ENCODE data around the gene ARNT2.

Gene ARNT2

GRCh38 chr15:80554560-80554959 lies 150.4 kb downstream of the ARNT2 start:
- no peak overlapping the region for H3K4me3 ChIP-seq (ENCODE audit: low read depth, low read length)
- TF ChIP-seq, protein P1, sequence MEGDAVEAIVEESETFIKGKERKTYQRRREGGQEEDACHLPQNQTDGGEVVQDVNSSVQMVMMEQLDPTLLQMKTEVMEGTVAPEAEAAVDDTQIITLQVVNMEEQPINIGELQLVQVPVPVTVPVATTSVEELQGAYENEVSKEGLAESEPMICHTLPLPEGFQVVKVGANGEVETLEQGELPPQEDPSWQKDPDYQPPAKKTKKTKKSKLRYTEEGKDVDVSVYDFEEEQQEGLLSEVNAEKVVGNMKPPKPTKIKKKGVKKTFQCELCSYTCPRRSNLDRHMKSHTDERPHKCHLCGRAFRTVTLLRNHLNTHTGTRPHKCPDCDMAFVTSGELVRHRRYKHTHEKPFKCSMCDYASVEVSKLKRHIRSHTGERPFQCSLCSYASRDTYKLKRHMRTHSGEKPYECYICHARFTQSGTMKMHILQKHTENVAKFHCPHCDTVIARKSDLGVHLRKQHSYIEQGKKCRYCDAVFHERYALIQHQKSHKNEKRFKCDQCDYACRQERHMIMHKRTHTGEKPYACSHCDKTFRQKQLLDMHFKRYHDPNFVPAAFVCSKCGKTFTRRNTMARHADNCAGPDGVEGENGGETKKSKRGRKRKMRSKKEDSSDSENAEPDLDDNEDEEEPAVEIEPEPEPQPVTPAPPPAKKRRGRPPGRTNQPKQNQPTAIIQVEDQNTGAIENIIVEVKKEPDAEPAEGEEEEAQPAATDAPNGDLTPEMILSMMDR (IDR thresholded peaks at IDR 0.05; ENCODE audit: low read depth, low read length) = no peak

- TF ChIP-seq, protein P1 (IDR thresholded peaks at IDR 0.05; ENCODE audit: low read depth, low read length) = no peak
Measured at GRCh38 chr15:80556694-80557367, 152.6 kb downstream of the ARNT2 start.

DNA sequence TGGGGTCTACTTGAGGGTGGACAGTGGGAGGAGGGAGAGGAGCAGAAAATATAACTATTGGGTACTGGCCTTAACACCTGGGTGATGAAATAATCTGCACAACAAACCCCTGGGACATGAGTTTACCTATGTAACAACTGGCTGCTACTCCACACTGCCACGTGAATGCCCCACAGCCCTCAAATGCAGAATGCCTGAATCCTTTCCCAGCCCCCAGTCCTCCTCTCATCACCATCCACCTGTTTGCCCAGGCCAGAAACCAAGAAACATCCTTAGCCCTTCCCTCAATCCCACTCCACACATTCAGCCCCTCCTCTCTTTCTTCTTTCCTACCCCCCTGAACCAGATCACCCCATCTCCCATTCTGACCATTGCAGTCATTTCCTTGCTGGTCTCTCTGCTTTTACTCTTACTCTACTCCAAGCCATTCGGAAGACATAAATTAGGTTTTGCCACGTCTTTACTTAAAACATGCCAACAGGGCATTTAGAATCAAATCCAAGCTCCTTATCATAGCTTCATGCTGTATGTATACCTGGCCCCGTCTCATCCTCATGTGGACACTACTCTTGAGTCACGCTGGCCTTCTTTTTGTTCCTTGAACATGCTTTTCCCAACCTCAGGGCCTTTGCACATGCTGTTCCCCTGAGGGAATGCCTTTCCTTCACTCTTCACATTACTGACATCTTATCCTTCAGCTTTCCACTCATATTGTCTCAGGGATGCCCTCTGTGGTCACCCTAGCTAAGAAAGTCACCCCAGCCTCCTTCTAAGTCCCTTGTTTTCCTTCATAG lies 153.5 kb downstream of the ARNT2 start:
- TF ChIP-seq, protein P1 (IDR thresholded peaks at IDR 0.05; ENCODE audit: low read depth, low read length) = no peak
- no peak overlapping the region for H3K4me3 ChIP-seq (ENCODE audit: low read depth, low read length)

More at GRCh38 chr15:80556694-80557367, 152.6 kb downstream of the ARNT2 start:
- H3K4me3 ChIP-seq (ENCODE audit: low read depth, low read length) = no peak overlapping the region

GRCh38 chr15:80558631-80559319 lies 154.6 kb downstream of the ARNT2 start:
- TF ChIP-seq, protein P1 (IDR thresholded peaks at IDR 0.05; ENCODE audit: low read depth, low read length) = no peak
- H3K4me3 ChIP-seq (ENCODE audit: low read depth, low read length) = no peak overlapping the region

GRCh38 chr15:80559320-80559693 lies 155.1 kb downstream of the ARNT2 start:
- TF ChIP-seq, protein P1 (IDR thresholded peaks at IDR 0.05; ENCODE audit: low read depth, low read length) = no peak
- H3K4me3 ChIP-seq (ENCODE audit: low read depth, low read length) = no peak overlapping the region

DNA sequence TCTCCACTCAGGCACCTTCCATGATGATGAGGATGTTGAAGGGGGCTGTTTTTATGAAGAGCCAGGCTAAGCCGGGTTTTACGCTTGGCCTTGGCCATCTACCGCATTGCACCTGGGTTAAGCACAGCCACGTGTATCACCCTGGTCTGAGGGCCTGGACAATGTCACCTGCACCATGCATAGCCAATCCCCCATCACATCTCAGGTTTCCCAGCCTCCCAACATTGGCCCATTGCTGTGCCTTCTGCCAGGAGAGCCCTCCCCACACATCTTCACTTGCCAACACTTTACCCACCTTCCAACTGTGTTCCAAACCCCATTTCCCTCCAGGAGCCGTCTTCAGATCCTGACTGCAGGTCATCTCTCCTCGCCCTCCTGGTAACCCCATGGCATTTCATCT lies 155.6 kb downstream of the ARNT2 start:
- TF ChIP-seq, protein P1 (IDR thresholded peaks at IDR 0.05; ENCODE audit: low read depth, low read length) = no peak
- H3K4me3 ChIP-seq (ENCODE audit: low read depth, low read length) = no peak overlapping the region
